Measurements from ENCODE around the gene PLCL2. TPM values are rescaled to one million over a fixed set of nuclear protein-coding genes. Genes with fewer than 3 reads are reported as not detected.
"Not testable (repeated sequence)": the region's sequence is repeated elsewhere in the genome, so short reads cannot be mapped to it uniquely, and the experiment has no call there.

Gene PLCL2
- total RNA-seq, 1 donor from 2014 or later: 94.1 TPM

DNA sequence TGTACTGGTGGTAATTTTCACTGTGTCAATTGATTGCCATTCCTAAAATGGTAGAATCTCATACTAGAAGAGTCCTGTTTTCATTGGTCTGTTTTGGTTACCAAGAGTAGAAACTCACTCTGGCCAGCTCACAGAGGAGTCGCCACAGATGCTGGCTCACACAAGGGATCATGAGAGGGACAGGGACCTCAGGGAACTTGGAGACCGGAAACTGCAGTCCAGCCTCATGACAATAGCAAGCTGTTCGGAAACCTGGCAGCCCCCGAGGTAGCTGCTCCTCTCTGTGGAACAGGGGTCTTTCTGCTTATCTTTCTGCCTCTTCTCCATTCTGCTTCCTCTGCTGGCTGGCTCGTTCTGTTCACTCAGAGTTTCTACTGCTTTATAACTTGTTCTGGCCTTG is 192.9 kb downstream of the PLCL2 start:
- DNase-seq: no peak

DNA sequence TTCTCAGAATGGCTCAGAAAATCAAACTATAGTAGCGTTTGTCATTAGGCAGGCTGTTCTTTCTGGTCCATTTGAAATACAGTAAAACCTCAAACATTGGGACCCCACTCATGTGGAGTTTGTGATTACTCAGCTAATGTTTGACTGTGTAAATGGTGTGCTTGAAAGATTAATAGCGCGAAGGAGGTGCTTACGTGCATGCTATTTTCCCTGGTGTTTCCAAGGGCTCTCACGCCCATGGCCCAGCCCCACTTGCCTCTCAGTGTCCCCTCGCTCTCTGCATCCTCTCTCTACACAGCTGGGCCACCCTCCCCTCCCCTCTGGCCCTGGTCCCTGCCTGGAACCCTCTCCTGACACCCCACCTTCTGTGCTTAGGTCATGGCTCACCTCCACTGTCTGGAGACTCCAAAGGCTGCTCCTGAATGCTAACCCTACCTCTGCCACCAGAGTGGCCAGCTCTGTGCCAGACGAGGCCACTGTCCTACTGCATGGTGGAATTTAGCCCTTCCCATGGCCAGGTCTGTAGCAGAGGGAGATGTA is 194.2 kb downstream of the PLCL2 start:
- DNase-seq: no peak

DNA sequence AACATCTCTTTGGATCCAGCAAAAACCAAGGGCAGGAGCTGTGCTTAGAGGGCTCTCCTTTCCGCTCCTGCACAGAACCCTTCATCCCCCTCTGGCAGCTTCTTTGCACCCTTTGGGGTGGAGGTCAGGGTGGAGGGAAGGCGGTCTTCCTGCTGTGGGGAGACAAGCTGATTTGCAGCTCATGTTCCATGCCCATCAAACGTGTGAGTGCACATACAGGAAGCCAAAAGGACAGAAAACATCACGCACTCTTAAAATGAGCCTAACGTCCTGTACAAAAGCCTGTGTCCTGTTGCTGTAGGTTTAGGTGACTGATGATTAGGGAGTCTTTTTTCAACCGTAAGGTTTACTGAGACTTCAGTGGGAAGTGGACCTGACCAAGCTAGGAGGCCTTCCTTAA is 195.2 kb downstream of the PLCL2 start:
- DNase-seq: no peak

DNA sequence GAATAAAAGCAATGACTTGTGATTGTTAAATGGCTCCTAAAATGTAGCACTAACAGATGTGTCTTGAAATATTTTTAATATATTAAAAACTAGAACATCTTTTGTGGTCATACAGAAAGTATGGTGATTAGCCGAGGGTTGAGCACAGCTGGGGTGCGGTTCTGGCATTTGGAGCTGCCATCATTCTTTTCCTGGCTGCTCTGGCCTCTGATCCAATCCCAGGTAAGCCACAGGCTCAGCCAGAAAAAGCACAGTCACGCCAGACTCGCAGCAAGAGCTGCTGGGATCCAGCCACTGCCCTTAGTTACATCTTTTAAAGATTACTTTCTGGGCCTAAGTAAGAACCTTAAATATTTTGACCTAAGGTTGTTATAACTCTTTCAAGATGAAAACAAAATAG is 196.8 kb downstream of the PLCL2 start:
- no peak for DNase-seq

DNA sequence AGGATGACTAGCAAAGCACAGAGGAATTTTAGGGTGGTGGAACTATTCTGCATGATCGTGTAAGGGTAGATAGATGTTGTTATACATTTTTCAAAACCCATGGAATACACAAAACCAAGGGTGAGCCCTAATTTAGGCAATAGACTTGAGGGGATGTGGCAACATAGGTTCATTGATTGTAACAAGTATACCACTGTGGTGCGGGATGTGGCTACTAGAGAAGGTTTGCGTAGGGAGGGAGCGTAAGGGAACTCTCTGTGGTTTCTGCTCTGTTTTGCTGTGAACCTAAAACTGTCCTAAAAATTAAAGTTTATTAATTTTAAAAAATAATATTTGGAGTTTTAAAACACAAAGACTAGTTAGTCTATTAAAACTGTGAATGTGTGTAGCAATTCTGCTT is 202.8 kb downstream of the PLCL2 start:
- DNase-seq: no peak

DNA sequence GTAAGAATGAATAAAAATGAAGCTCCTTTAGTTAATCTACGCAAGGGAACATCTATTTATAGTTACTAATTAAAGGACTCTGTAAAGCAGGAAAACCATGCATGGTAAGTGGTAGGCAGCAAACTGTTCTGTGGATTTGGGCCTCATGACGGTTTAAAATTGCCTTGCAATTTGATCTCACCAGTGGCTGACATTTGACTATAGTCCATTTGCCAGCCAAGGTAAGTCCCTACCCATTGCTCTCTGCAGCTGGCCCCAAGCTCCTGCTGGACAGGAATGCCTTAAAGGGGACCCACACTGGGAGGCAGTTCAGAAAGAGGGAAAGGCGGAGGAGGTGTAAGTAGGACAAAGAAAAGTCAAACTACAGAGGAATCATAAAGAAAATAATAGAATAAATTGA is 203.3 kb downstream of the PLCL2 start:
- peak; percentile 36 for DNase-seq

DNA sequence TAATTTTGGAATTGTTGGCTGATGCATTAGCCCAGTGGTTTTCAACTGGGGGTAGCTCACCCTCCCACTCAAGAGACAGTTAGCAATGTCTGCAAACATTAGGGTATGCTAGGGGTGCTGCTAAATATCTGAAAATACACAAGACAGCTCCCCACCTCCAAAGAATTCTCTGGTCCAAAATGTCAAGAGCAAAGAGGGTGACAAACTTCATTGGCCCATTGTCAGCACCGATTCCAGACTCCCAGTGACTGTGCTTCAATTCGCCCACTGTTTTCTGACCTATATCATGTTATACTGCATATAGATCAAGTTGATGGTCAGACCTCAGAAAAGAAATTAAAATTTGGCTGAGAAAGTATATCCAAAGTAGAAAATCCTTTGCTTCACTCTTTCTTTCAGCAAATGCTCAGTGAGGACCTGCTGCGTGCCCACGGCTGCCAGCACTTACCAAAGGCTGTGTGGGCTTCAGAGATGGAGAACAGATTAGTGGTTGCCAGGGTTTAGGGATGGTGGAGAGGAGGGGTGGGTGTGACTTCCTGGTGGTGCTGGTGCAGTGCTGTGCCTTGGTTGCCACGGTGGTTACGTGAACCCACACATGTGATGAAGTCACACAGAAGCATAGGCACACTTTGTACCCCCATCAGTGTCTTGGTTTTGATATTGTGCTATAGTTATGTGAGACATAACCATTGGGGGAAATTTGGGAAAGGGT is 204.0 kb downstream of the PLCL2 start:
- DNase-seq: no peak

DNA sequence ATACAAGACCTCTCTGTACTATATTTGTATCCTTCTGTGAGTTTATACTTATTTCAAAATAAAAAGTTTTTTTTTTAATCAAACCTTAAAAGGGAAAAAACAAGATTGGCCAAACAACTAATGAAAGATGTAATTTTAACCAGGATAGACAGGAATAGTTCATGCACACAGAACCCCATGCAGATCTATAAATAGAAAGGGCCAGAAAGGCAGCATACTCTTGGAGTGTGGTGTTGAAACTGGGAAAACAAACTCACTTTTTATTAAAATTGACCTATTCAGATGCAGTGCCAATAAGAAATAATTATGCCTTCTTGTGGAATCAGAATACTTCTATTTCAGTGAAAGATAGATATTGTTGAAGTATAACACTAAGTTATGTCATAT is 204.6 kb downstream of the PLCL2 start:
- DNase-seq: peak; percentile 25

DNA sequence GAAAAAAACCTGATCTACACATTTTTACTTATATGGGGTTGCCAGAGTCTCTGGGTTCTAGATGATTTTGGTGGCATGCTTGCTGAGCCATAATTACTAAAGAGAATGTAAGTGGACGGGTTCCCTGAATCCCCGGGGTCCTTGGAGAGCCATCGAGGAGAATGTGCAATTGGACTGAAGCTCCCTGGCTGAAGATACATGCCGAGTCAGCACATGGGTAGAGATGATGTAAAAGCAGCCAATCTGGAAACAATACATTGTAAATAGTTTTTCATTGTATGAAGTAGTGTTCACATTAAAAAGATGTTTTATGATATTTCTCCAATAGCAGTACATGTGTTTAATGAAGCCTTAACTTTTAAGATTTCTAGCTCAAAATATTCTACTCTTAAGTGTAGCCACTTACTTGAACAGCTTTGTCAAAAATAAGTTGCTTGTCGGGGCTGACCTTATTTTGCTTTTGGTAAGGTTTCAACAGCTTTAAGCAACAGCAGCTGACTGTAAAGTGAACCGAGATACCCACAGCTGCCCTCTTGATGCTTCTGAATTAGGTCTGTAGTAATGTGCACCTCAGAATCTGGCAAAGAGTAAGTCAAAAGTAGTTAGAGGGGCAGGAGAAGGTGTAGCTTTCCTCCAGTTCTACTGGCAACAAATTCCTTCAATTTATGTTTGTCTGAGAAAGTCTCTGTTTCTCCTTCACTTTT is 205.7 kb downstream of the PLCL2 start:
- DNase-seq: peak; percentile 61

DNA sequence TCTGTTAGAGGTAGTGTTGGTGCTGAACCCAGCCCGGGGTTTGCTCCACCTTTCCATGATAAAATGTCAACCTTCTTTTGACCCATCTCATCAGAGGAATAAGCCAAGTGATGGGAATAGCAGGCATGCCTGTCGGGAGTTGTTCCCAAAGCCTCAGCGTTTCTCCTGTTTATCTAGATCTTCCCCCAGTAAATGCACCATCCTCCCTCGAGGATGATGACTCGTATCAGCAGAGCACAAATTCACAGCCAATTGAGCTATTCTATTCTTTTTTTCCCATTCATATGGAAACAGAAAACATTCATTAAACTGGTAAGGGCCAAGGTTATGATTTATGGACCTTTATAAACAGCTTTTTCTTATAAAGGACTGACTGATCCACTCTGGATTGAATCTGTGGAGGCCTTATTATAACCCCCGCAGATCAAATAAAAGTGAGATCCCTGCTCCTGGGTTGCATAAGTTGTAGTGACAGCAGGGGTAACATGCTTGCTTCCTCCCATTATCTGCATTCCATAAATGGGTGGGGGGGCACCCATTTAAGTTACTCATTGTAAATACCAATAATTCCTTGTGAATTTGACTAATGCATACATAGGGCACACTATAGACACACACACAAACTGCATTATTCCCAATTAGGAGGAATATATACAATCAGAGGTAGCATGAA is 207.3 kb downstream of the PLCL2 start:
- no peak for DNase-seq

DNA sequence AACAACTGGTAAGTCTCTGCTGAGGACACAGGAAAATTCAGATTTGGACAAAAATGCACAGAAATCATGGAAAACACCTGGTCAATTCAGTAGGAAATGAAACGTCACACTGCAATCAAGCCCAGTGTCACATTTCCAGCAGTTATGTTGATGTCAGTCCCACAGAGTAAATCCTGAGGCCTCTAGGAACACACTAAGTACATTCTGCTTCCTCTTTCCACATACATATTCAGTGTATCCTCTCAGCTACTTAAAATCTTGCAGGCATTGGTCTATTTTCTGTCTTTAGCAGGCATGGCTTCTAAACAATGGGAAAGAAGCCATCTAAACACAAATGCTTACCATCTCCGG is 207.8 kb downstream of the PLCL2 start:
- peak; percentile 39 for DNase-seq

DNA sequence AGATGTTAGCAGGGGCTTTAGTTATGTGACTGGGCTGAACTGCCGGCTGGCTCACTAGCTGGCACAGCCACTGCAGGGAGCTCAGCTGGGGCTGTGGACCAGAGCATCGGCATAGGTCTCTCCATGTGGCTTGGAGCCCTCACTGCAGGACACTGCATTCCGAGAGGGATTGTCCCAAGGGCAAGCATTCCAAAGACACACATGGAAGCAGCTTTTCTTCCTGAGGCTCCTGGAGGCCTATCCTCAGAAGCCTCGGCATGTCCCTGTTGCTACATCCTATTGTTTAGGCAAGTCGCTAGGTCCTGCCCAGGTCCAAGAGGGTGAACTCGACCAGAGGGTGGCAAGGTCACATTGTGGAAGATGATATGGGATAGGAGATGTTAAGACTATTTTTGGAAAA is 209.8 kb downstream of the PLCL2 start:
- DNase-seq: no peak

DNA sequence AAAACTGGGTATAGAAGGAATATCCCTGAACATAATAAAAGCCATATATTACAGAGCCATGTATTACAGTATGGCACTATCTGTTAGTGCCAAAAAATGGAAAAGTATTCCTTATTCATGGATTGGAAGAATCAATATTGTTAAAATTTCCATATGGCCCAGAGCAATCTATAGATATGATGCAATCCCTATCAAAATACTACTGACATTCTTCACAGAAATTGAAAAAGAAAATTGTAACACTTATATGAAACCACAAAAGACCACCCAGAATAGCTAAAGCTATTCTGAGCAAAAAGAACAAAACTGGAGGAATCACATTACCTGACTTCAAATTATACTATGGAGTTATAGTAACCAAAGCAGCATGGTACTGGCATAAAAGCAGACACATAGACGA is 218.8 kb downstream of the PLCL2 start:
- DNase-seq: no peak

DNA sequence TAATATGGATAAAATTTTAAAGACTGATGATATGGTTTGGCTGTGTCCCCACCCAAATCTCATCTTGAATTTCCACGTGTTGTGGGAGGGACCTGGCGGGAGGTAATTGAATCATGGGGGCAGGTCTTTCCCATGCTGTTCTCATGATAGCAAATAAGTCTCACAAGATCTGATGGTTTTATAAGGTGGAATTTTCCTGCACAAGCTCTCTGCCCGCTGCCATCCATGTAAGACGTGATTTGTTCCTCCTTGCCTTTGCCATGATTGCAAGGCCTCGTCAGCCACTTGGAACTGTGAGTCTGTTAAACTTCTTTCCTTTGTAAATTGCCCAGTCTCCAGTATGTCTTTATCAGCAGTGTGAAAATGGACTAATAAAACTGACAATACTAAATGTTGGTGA is 222.0 kb downstream of the PLCL2 start:
- DNase-seq: not testable (repeated sequence)

DNA sequence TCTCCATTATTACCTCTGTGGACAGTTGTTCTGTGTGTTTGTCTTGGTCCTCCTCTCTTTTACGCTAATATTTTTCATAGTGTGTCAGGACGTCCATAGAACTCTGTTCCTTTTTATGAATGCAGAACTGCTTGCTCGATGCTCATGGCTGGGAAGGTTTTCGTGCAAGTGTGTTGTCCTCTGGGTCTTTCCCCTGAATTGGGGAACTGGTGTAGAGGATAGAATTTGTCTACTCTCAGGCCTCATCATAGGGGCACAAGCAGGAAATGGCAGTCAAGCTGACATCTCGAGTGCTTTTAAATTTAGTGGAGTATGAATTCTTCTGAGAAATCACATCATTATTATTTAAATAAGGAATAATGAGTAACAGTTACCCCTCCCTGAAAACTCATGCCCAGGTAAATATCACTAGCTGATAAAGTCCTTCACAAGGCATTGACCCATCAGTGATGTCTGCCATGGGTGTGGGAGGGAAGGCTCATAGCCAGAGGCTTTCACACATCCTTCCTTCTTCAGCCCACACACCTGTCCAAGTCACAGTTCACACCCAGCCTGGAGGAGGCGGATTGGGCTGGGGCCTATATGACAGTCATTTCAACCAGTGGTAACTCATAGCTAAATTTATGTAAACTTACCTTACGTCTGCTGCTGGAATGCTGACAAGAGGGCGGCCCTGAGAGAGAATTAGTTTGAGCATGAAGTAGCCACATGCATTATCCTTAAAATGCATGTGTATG is 226.1 kb downstream of the PLCL2 start:
- no peak for DNase-seq

DNA sequence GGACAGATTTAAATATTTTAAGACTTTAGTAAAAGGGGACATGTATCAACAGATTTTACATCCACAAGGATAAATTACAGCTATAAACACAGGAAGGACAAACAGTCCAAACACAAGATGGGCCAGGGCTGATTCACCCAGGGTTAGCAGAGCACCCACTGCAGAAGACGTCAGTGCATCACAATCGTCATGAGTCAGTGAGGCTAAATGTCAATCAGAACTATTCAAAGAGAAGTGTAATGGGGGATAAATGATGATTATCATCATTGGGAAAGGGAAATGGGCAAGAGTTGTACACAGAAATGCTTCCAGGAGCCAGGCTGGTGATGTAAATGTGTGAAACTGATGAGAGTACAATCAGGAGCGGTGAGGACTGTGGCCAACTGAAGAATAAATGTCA is 226.8 kb downstream of the PLCL2 start:
- DNase-seq: no peak

DNA sequence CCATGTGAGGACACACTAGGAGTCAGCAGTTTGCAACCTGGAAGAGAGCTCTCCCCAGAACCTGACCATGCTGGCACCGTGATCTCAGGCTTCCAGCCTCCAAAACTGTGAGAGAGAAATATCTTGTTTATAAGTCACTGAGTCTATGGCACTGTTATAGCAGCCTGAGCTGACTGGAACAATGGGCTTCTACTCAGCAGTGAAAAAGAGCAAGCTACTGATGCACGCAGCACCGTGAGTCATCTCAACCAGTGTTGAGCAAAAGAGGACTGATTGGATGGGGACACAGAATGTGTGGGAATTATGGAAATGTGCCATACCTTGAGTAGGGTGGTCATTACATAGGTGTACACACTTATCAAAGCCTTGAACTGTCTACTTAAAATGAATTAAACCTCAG is 230.4 kb downstream of the PLCL2 start:
- no peak for DNase-seq

DNA sequence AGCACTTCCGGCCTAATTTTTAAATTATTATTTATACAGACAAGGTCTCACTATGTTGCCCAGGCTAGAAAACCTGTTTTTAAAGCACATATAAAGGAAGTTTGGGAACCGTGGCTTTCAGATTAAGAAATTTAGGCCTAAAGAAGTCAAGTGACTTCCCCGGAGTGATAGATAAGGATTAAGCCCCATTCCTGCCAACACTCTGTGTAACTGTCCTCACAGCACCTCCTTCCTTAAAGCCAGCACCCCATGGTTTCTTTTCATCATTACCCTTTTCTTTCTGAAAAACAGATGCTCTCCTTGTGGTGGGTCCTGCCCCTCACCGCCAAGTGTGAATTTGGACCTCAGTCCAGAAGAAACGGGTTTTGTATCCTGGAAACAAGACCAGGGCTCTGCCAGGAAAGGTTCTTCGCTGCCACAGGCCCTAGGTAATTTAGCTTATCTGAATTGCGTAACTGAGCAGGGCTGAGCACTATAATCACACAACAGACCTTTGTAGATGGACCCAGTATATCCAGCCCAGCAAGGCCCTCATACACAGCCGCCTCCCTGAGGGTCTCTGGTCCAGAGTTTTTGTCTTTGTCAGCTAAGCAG is 231.3 kb downstream of the PLCL2 start:
- no peak for DNase-seq

DNA sequence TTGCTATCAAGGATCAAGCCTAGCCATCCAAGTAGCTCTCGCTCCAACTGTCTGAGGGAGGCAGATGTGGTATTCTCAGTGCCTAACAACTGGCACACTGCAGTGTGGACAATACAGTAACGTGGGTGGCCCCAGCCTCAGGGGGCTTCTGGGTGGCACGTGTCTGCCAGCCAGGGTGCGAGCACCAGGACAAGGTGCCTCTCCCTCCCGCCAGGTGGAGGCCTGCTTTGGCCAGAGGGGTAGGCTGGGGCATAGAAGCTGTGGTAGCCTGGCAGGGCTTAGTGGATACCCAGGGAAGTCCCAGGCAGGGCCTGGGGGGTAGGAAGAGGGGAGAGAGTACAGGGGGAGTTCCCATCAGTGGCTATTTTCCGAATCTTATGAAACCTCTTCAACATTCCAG is 234.0 kb downstream of the PLCL2 start:
- DNase-seq: no peak

DNA sequence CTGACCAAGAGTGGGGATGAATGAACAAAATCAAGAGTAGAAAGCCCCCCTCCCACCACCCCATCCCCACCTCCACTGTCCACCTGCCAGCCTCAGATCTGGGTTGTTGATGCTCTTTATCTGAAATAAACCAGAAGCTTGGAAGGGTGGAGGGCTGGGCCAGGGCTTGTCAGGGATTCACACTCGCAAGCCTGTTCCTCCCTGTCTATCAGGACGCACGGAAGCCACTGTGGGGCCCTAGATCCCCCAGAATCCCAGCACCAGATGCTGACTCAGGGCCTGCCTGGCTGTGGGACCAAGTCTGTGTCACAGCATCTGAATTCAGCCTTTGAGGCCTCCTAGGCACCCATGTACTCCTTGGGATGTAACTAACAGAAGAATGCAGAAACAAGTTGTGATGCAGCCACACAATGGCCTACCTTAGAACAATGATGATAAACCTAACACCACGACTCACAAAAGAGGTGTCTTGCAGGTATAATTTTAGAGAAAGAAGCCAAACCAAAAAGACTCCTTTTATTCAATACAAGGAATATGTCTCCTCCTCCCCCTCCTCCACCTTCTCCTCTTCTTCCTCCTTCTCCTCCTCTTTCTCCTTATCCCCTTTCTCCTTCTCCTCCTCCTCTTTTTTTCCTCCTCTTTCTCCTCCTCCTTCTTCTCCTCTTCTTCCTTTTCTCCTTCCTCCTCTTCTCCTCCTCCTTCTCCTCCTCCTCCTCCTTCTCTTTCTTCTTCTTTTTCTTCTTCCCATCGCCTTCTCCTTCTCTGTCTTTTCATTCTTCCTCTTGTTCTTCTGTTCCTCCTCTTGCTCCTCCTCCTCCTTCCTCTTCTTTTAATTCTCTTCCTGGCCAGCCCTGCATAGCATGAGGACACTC is 234.7 kb downstream of the PLCL2 start:
- no peak for DNase-seq

DNA sequence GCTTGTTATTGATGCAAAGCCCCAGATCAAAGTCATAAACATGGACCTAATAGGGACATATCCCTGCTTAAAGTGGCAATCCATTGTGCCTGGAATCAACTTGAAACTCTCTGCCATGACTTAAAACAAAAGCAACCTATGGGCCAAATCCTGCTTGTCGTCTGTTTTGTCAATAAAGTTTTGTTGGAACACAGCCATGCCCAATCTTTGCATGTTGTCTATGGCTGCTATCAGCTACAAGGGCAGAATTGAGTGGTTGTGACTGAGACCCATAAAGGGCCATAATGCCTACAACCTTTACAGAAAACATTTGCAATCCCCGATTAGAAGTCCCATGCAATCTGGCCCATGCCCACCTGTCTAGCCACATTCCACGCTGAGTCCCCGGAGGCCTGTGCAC is 235.4 kb downstream of the PLCL2 start:
- DNase-seq: no peak
